Karpas-422 (cell line): Measurements from ENCODE around the gene MYO1E. TPM values are rescaled to one million over a fixed set of nuclear protein-coding genes. Genes with fewer than 3 reads are reported as not detected.
A peak's percentile ranks its signal among the peaks of the same experiment; 100 is the strongest.

Source experiments
- DNase-seq: peaks from one replicate; pipeline ENCODE4 v3.0.0-alpha.2; 2015
- H2AFZ ChIP-seq: fragments of 200-600 bp; sonication (generic); 2 replicates; pipeline ENCODE4 v1.6.1; 2014; ENCODE audit warnings: antibody characterized with exemption, low read length, mixed read lengths
- H3K27ac ChIP-seq: fragments of 200-600 bp; sonication (generic); 2 replicates; pipeline ENCODE4 v1.5.1; 2014; ENCODE audit warnings: mild to moderate bottlenecking, low read length, moderate library complexity
- H3K27me3 ChIP-seq: fragments of 200-600 bp; sonication (generic); 2 replicates; pipeline ENCODE4 v1.6.1; 2014; ENCODE audit warnings: low read length, mixed read lengths
- H3K36me3 ChIP-seq: fragments of 200-600 bp; sonication (generic); 2 replicates; pipeline ENCODE4 v1.6.1; 2014; ENCODE audit warnings: low read length, mixed read lengths; ENCODE audit not compliant: insufficient read depth
- H3K4me1 ChIP-seq: fragments of 200-600 bp; sonication (generic); 2 replicates; pipeline ENCODE4 v1.6.1; 2014; ENCODE audit warnings: mild to moderate bottlenecking, low read length, mixed read lengths
- H3K4me2 ChIP-seq: fragments of 200-600 bp; sonication (generic); 2 replicates; pipeline ENCODE4 v1.6.1; 2014; ENCODE audit warnings: low read length, low read depth, mild to moderate bottlenecking; ENCODE audit not compliant: poor library complexity, severe bottlenecking
- H3K4me3 ChIP-seq: fragments of 200-600 bp; sonication (generic); 2 replicates; pipeline ENCODE4 v1.5.1; 2014; ENCODE audit warnings: mild to moderate bottlenecking, antibody characterized with exemption, low read length, mixed read lengths
- H3K79me2 ChIP-seq: fragments of 200-600 bp; sonication (generic); 2 replicates; pipeline ENCODE4 v1.6.1; 2014; ENCODE audit warnings: mild to moderate bottlenecking, low read length, mixed read lengths
- H3K9ac ChIP-seq: fragments of 200-600 bp; sonication (generic); 2 replicates; pipeline ENCODE4 v1.6.0; 2014; ENCODE audit warnings: low read length
- H3K9me2 ChIP-seq: fragments of 200-600 bp; sonication (generic), shearing (Covaris generic); replicated peaks from 2 replicates; pipeline ENCODE4 v1.6.0; 2014; ENCODE audit warnings: mild to moderate bottlenecking, low read length, moderate library complexity; ENCODE audit not compliant: insufficient read depth
- H3K9me3 ChIP-seq: fragments of 300-700, 200-600 bp; sonication (generic); 2 replicates; pipeline ENCODE4 v1.6.1; 2014; ENCODE audit warnings: low read length, mixed read lengths
- H4K20me1 ChIP-seq: fragments of 200-600 bp; sonication (generic); 2 replicates; pipeline ENCODE4 v1.6.1; 2014; ENCODE audit warnings: mild to moderate bottlenecking, antibody characterized with exemption, low read length, low read depth; ENCODE audit not compliant: insufficient read depth
- total RNA-seq: library from RNA; depleted of rRNA; stranded (reverse); fragments of >200 nt; shearing (Covaris generic); gene quantifications from 2 replicates; pipeline ENCODE4 v1.2.3, GENCODE V29; 2014; ENCODE audit warnings: low replicate concordance

The MYO1E gene
- total RNA-seq, 1 experiment from 2014 or later, result 1.5 TPM

DNA sequence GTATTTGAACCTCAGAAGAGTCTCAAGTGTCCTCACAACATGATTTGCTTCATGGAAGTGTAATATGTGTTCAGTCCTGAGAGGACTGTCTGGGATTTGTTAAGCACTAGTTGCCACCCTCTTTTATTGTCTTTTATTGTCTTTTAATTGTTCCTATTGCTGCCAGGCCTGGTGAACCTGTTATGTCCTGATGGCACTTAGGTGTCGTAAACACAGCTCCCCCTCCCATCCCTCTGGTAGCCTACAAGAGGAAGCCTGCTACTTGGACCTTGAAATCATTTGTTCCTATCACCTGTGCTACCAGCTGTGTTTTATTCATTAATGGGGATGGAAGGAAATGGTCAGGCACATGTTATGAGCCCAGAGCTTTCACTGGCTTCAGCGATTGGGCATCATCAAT lies 248.4 kb downstream of the MYO1E start:
- Histone ChIP-seq H3K79me2 (peaks cover 71% of the 10 kb centered on the region), H3K9ac (no peak overlapping the region), H2AFZ (no peak overlapping the region), H3K27ac (no peak overlapping the region), H3K27me3 (no peaks in the 10 kb centered on the region), H3K9me3 (no peaks in the 10 kb centered on the region), H3K9me2 (no peaks in the 10 kb centered on the region), H3K4me3 (no peak overlapping the region), H3K36me3 (peaks cover 62% of the 10 kb centered on the region), H3K4me1 (peaks cover 4% of the 10 kb centered on the region), H4K20me1 (no peaks in the 10 kb centered on the region), H3K4me2 (no peak overlapping the region)
- DNase-seq, result no peak

DNA sequence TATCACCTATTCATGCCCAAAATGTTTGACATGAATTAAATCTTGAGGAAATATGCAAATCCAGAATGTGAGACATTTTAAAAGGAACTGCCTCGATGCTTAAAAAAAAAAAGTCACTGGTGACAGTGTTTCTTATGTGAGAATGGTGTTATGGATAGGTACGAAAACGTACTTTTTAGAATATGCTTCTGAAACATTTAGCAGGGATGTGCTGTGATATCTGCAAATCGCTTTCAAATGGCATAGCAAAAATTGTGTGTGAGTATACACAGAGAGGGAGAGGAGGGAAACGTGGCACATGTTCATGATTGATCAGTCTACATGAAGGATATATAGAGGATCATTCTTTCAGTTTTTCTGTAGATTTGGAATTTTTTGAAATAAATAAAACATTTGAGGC lies 251.7 kb downstream of the MYO1E start:
- Histone ChIP-seq H3K79me2 (peaks cover 48% of the 10 kb centered on the region), H3K27ac (no peak overlapping the region), H3K9ac (no peak overlapping the region), H2AFZ (no peak overlapping the region), H3K4me2 (no peak overlapping the region), H3K4me3 (no peak overlapping the region), H3K9me3 (no peaks in the 10 kb centered on the region), H3K9me2 (no peaks in the 10 kb centered on the region), H3K4me1 (peaks cover 11% of the 10 kb centered on the region), H4K20me1 (no peaks in the 10 kb centered on the region), H3K36me3 (peaks cover 84% of the 10 kb centered on the region), H3K27me3 (no peaks in the 10 kb centered on the region)
- DNase-seq, result no peak

DNA sequence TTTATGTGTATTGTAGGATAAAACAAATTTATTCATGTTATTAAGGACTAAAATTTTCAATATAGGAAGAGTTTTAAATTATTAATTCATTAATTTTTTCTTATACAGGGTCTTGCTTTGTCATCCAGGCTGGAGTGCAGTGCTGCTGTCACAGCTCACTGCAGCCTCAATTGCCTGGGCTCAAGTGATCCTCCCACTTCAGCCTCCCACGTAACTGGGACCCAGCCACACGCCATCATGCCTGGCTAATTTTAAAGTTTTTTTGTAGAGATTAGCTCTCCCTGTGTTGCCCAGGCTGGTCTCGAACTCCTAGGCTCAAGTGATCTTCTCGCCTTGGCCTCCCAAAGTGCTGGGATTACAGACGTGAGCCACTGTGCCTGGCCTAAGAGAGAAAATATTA lies 253.0 kb downstream of the MYO1E start:
- DNase-seq, result no peak
- Histone ChIP-seq H3K27ac (no peak overlapping the region), H3K9me2 (no peaks in the 10 kb centered on the region), H4K20me1 (no peaks in the 10 kb centered on the region), H3K4me2 (no peak overlapping the region), H3K9ac (no peak overlapping the region), H3K27me3 (no peaks in the 10 kb centered on the region), H3K36me3 (peaks cover 86% of the 10 kb centered on the region), H2AFZ (no peak overlapping the region), H3K9me3 (no peaks in the 10 kb centered on the region), H3K4me1 (peaks cover 11% of the 10 kb centered on the region), H3K79me2 (peaks cover 36% of the 10 kb centered on the region), H3K4me3 (no peak overlapping the region)

DNA sequence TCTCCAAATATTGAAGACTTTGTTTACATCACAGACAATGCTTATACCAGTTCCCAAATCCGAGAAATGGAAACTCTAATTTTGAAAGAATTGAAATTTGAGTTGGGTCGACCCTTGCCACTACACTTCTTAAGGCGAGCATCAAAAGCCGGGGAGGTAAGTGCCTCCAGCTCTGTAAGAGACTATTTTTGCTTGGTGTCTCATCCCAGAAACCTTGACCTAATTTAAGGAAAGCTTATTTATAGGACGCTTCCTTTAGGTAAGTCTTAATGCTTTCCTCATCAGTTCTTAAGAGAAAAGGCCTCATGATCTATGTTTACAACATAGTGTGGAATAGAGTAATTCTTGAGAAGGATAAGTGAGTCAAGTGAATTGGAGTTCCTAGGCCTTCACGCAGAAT lies 255.9 kb downstream of the MYO1E start:
- H3K36me3 ChIP-seq, result peaks cover 78% of the 10 kb centered on the region

DNA sequence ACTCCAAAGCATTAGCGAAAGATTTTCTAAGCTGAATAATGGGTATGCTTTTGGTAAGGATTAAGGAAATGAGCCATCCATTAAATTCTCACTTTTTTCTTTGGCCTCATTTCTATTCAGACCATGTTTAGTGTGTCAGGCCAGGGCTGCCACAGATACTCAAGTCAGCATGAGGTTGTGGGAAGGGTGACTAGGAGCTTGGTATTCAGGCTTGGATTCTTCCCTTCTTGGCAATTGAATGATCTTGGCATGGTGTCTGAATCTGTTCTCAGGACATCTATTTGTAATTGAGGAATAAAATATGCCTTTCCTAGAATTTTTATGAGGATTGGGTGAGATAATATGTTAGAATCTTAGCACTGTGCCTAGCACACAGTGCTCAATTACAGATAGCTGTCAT lies 256.5 kb downstream of the MYO1E start:
- Histone ChIP-seq H3K9ac (no peak overlapping the region), H4K20me1 (no peaks in the 10 kb centered on the region), H3K27me3 (no peaks in the 10 kb centered on the region), H3K4me1 (peaks cover 11% of the 10 kb centered on the region), H2AFZ (no peak overlapping the region), H3K9me2 (no peaks in the 10 kb centered on the region), H3K79me2 (peaks cover 28% of the 10 kb centered on the region), H3K36me3 (peaks cover 75% of the 10 kb centered on the region), H3K4me3 (no peak overlapping the region), H3K9me3 (no peaks in the 10 kb centered on the region), H3K4me2 (no peak overlapping the region), H3K27ac (no peak overlapping the region)
- no peak for DNase-seq

More for the DNA sequence above, 255.9 kb downstream of the MYO1E start:
- no peak overlapping the region for H3K4me3 ChIP-seq
- peaks cover 29% of the 10 kb centered on the region for H3K79me2 ChIP-seq
- no peaks in the 10 kb centered on the region for H3K27me3 ChIP-seq
- no peaks in the 10 kb centered on the region for H4K20me1 ChIP-seq
- no peaks in the 10 kb centered on the region for H3K9me2 ChIP-seq
- no peak overlapping the region for H3K27ac ChIP-seq
- H3K9me3 ChIP-seq, result no peaks in the 10 kb centered on the region
- peaks cover 11% of the 10 kb centered on the region for H3K4me1 ChIP-seq
- H2AFZ ChIP-seq, result no peak overlapping the region
- no peak for DNase-seq
- no peak overlapping the region for H3K4me2 ChIP-seq
- H3K9ac ChIP-seq, result no peak overlapping the region

- H3K4me3 ChIP-seq, result no peak overlapping the region
- peaks cover 11% of the 10 kb centered on the region for H3K4me1 ChIP-seq
- no peaks in the 10 kb centered on the region for H3K27me3 ChIP-seq
- no peaks in the 10 kb centered on the region for H3K9me2 ChIP-seq
- no peak for DNase-seq
- peaks cover 30% of the 10 kb centered on the region for H3K79me2 ChIP-seq
- H3K9me3 ChIP-seq, result no peaks in the 10 kb centered on the region
- H3K4me2 ChIP-seq, result no peak overlapping the region
- no peak overlapping the region for H3K9ac ChIP-seq
- no peak overlapping the region for H3K27ac ChIP-seq
- H3K36me3 ChIP-seq, result peaks cover 70% of the 10 kb centered on the region
- H4K20me1 ChIP-seq, result no peaks in the 10 kb centered on the region
- no peak overlapping the region for H2AFZ ChIP-seq
Observed at GRCh38 chr15:59115047-59115446, 257.6 kb downstream of the MYO1E start.

GRCh38 chr15:59111251-59111650 lies 261.4 kb downstream of the MYO1E start:
- no peak overlapping the region for H3K27ac ChIP-seq
- H3K4me3 ChIP-seq, result no peak overlapping the region
- no peak overlapping the region for H3K4me2 ChIP-seq
- no peak overlapping the region for H3K9ac ChIP-seq
- H4K20me1 ChIP-seq, result no peaks in the 10 kb centered on the region
- no peaks in the 10 kb centered on the region for H3K27me3 ChIP-seq
- H3K79me2 ChIP-seq, result peaks cover 49% of the 10 kb centered on the region
- H3K36me3 ChIP-seq, result peaks cover 59% of the 10 kb centered on the region
- no peak overlapping the region for H2AFZ ChIP-seq
- DNase-seq, result no peak
- H3K9me2 ChIP-seq, result no peaks in the 10 kb centered on the region
- peaks cover 10% of the 10 kb centered on the region for H3K4me1 ChIP-seq
- no peaks in the 10 kb centered on the region for H3K9me3 ChIP-seq

DNA sequence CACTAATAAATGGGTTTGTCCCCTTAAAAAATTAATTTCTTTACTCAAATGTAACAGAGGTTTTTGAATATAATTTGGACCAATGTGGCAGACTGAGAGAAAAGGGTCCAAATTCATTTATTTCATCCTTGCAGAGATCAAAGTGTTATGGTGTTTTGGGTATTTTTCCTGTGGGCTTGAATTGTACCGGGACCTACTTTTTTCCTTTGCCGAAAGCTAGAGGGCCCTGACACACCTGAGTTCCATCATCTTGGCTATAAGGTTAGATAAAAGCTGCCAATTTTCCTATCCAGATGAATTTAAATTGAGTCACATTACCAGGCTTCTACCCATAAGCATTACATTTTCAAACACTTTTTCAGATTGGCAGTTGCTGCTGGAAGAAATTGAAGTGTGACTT lies 266.8 kb downstream of the MYO1E start:
- peak overlapping the region; percentile 74 for H3K27ac ChIP-seq
- H3K36me3 ChIP-seq, result peaks cover 26% of the 10 kb centered on the region
- peaks cover 21% of the 10 kb centered on the region for H3K4me1 ChIP-seq
- H3K9ac ChIP-seq, result peak overlapping the region; percentile 93
- peak overlapping the region; percentile 96 for H3K4me3 ChIP-seq
- peak; percentile 42 for DNase-seq
- peak overlapping the region; percentile 99 for H3K4me2 ChIP-seq
- H3K27me3 ChIP-seq, result no peaks in the 10 kb centered on the region
- peak overlapping the region; percentile 36; the same call in 1 of the 2 replicates for H2AFZ ChIP-seq
- no peaks in the 10 kb centered on the region for H3K9me3 ChIP-seq
- H3K9me2 ChIP-seq, result no peaks in the 10 kb centered on the region
- H3K79me2 ChIP-seq, result peaks cover 53% of the 10 kb centered on the region
- H4K20me1 ChIP-seq, result no peaks in the 10 kb centered on the region
